ENCODE measurements around the gene PPIL6. TPM values are rescaled to one million over a fixed set of nuclear protein-coding genes. Genes with fewer than 3 reads are reported as not detected.

PPIL6 gene
- polyA plus RNA-seq, 1 of the 3 experiments (the other 2 are of a cell fraction): 1.1 TPM

GRCh38 chr6:109356237-109356636, 84.2 kb downstream of the PPIL6 start:
- TF ChIP-seq YY1 (IDR thresholded peaks at IDR 0.05; ENCODE audit: low read depth): no peak
- TF ChIP-seq FOXJ3 (CRISPR knock-in tag; IDR thresholded peaks at IDR 0.05): no peak
- no peak for TF ChIP-seq FOSL2 (IDR thresholded peaks at IDR 0.05; ENCODE audit: borderline replicate concordance, low read depth)
- TF ChIP-seq MAX (IDR thresholded peaks at IDR 0.05; ENCODE audit: low read depth): no peak
- TF ChIP-seq NRF1 (IDR thresholded peaks at IDR 0.05; ENCODE audit: low read depth, low read length): no peak
- TF ChIP-seq SIN3A (IDR thresholded peaks at IDR 0.05; ENCODE audit: borderline replicate concordance, low read depth, low read length): no peak
- no peak for TF ChIP-seq EZH2phosphoT487 (IDR thresholded peaks at IDR 0.05; ENCODE audit: borderline replicate concordance, low read depth)
- no peak for TF ChIP-seq SMC3 (IDR thresholded peaks at IDR 0.05; ENCODE audit: low read depth, low read length)
- TF ChIP-seq USF2 (IDR thresholded peaks at IDR 0.05; ENCODE audit: borderline replicate concordance, low read depth, low read length): no peak
- H3F3A ChIP-seq (replicated peaks; ENCODE audit: insufficient read depth): no peaks in the 10 kb centered on the region
- DNase-seq: no peak
- H3K27me3 ChIP-seq (ENCODE audit: insufficient read depth): no peaks in the 10 kb centered on the region
- POLR2A ChIA-PET: no interaction called here
- H3K9ac ChIP-seq: no peak overlapping the region
- no peak overlapping the region for H3K4me3 ChIP-seq (ENCODE audit: low read depth in 2 of 2, low read length in 1 of 2)
- H3K4me1 ChIP-seq (ENCODE audit: control insufficient read depth in 1 of 2, insufficient read depth in 2 of 2, low read depth in 1 of 2, low read length in 1 of 2): no peaks in the 10 kb centered on the region
- no peaks in the 10 kb centered on the region for H4K20me1 ChIP-seq (ENCODE audit: insufficient read depth)
- no peaks in the 10 kb centered on the region for H3K9me3 ChIP-seq
- no peak overlapping the region for H3K27ac ChIP-seq (ENCODE audit: low read depth in 2 of 2, low read length in 1 of 2)
- no peak overlapping the region for H3K4me2 ChIP-seq
- no peaks in the 10 kb centered on the region; the same call in 1 of the 2 replicates for H3K79me2 ChIP-seq (ENCODE audit: insufficient read depth)
- no peaks in the 10 kb centered on the region for H3K9me2 ChIP-seq
- 94% methylated on average over 3 of the region's 3 CpGs for WGBS (ENCODE audit: low lambda C conversion rate)
- no peak overlapping the region for H2AFZ ChIP-seq (ENCODE audit: low read depth)
- CTCF ChIA-PET: no interaction called here
- peaks cover 41 to 50% of the 10 kb centered on the region in 2 experiments for H3K36me3 ChIP-seq (replicated peaks in 1 of 2; ENCODE audit: control insufficient read depth in 1 of 2, insufficient read depth in 2 of 2, low read length in 1 of 2)

- CTCF ChIA-PET: no interaction called here
- no peaks in the 10 kb centered on the region for H3K9me2 ChIP-seq
- peaks cover 0 to 20% of the 10 kb centered on the region in 2 experiments; a peak in 1 of 4 replicates for H3K4me1 ChIP-seq (ENCODE audit: control insufficient read depth in 1 of 2, insufficient read depth in 2 of 2, low read depth in 1 of 2, low read length in 1 of 2)
- H3K4me2 ChIP-seq: no peak overlapping the region
- WGBS (ENCODE audit: low lambda C conversion rate): 95% methylated on average over 5 of the region's 5 CpGs
- H3F3A ChIP-seq (replicated peaks; ENCODE audit: insufficient read depth): no peaks in the 10 kb centered on the region
- no peak overlapping the region for H3K4me3 ChIP-seq (ENCODE audit: low read depth in 2 of 2, low read length in 1 of 2)
- POLR2A ChIA-PET: interaction anchor here (0.6 kb wide), 1 partner anchor 26 kb away, joined by 3 read pairs; no protein-coding TSS in a partner anchor
- H3K79me2 ChIP-seq (ENCODE audit: insufficient read depth): no peaks in the 10 kb centered on the region
- no peak for DNase-seq
- H3K9me3 ChIP-seq: no peaks in the 10 kb centered on the region
- TF ChIP-seq TAF1 (IDR thresholded peaks at IDR 0.05; ENCODE audit: borderline replicate concordance, low read depth, low read length): no peak
- TF ChIP-seq ELF1 (IDR thresholded peaks at IDR 0.05): no peak
- peaks cover 11 to 17% of the 10 kb centered on the region in 2 experiments for H3K36me3 ChIP-seq (replicated peaks in 1 of 2; ENCODE audit: control insufficient read depth in 1 of 2, insufficient read depth in 2 of 2, low read length in 1 of 2)
- no peak overlapping the region for H2AFZ ChIP-seq (ENCODE audit: low read depth)
- H3K27me3 ChIP-seq (ENCODE audit: insufficient read depth): no peaks in the 10 kb centered on the region
- H3K9ac ChIP-seq: no peak overlapping the region
- no peaks in the 10 kb centered on the region for H4K20me1 ChIP-seq (ENCODE audit: insufficient read depth)
- no peak overlapping the region for H3K27ac ChIP-seq (ENCODE audit: low read depth in 2 of 2, low read length in 1 of 2)
Measured at GRCh38 chr6:109351231-109352130, 88.9 kb downstream of the PPIL6 start.
